Mucosa of gallbladder (tissue), 1 donor: ENCODE measurements around the gene BLMH. TPM values are rescaled to one million over a fixed set of nuclear protein-coding genes. Genes with fewer than 3 reads are reported as not detected.

Experiments used
- DNase-seq: peaks from one replicate; pipeline ENCODE4 v3.0.0-alpha.2; 2020; ENCODE audit warnings: low spot score
- total RNA-seq: library from RNA; stranded (reverse); gene quantifications from one replicate; pipeline ENCODE4 v1.2.1, GENCODE V29; 2021
- donor health status: DM: no; HTN: no; CAD: no.

BLMH gene
- total RNA-seq, 1 donor from 2014 or later = 30.2 TPM

DNA sequence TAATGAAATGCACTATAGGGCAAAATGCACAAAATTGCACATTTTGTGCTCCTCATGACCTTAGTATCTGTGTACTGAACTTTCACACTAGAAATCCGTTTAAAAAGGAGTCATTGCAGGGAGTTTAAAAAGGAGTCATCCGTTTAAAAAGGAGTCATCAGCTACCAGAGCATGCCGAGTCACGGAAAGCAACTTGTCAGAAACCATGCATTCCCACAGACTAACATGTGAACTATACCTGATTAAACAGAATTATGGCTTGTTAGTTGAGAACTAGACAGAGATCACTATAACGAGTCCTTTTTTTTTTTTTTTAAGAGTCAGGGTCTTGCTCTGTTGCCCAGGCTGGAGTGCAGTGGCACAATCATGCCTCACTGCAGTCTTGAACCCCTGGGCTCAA lies 92.1 kb downstream of the BLMH start:
- no peak for DNase-seq

Other genes starting within 250 kb of the BLMH start
- gene NSRP1, start 175.1 kb downstream of the BLMH start, total RNA-seq = 23.1 TPM
- not detected for gene SLC6A4, start 56.2 kb downstream of the BLMH start, total RNA-seq
- gene TMIGD1, start 42.1 kb upstream of the BLMH start, total RNA-seq = not detected
- gene CPD, start 87.0 kb upstream of the BLMH start, total RNA-seq = 223 TPM
- 44.6 TPM for gene GOSR1, start 185.5 kb upstream of the BLMH start, total RNA-seq